Measurements from ENCODE around the gene SYT14. TPM values are rescaled to one million over a fixed set of nuclear protein-coding genes. Genes with fewer than 3 reads are reported as not detected.
"Not testable (repeated sequence)": the region's sequence is repeated elsewhere in the genome, so short reads cannot be mapped to it uniquely, and the experiment has no call there.

Gene SYT14
- total RNA-seq, 1 donor from 2014 or later: 0.03 TPM

- no peak overlapping the region for H3K27ac ChIP-seq
- H3K27me3 ChIP-seq: no peaks in the 10 kb centered on the region
- TF ChIP-seq CTCF (IDR thresholded peaks at IDR 0.05): no peak
- no peak overlapping the region for H3K4me3 ChIP-seq
- DNase-seq: no peak
- no peaks in the 10 kb centered on the region for H3K36me3 ChIP-seq
- ATAC-seq: no peak
- no peaks in the 10 kb centered on the region for H3K9me3 ChIP-seq
- H3K4me1 ChIP-seq: no peaks in the 10 kb centered on the region
- intact Hi-C loops (cut with DNase I): no loop called here
These were observed 155.4 kb downstream of the SYT14 start for GRCh38 chr1:210093461-210093860.

GRCh38 chr1:210098356-210098755, 160.3 kb downstream of the SYT14 start:
- no peak for TF ChIP-seq CTCF (IDR thresholded peaks at IDR 0.05)
- Histone ChIP-seq H3K4me1 (no peaks in the 10 kb centered on the region), H3K27ac (no peak overlapping the region), H3K9me3 (no peaks in the 10 kb centered on the region), H3K4me3 (no peak overlapping the region), H3K36me3 (no peaks in the 10 kb centered on the region), H3K27me3 (no peaks in the 10 kb centered on the region)
- intact Hi-C loops (cut with DNase I): no loop called here
- no peak for DNase-seq
- no peak for ATAC-seq

- intact Hi-C loops (cut with DNase I): no loop called here
- no peak for DNase-seq
- Histone ChIP-seq H3K27ac (no peak overlapping the region), H3K27me3 (no peaks in the 10 kb centered on the region), H3K9me3 (no peaks in the 10 kb centered on the region), H3K4me3 (no peak overlapping the region), H3K4me1 (no peaks in the 10 kb centered on the region), H3K36me3 (no peaks in the 10 kb centered on the region)
- TF ChIP-seq CTCF (IDR thresholded peaks at IDR 0.05): no peak
- no peak for ATAC-seq
These were observed 161.9 kb downstream of the SYT14 start for GRCh38 chr1:210099921-210100320.

- TF ChIP-seq CTCF (IDR thresholded peaks at IDR 0.05): no peak
- Histone ChIP-seq H3K9me3 (no peaks in the 10 kb centered on the region), H3K27me3 (no peaks in the 10 kb centered on the region), H3K4me3 (no peak overlapping the region), H3K4me1 (no peaks in the 10 kb centered on the region), H3K36me3 (no peaks in the 10 kb centered on the region), H3K27ac (no peak overlapping the region)
- DNase-seq (no peak), ATAC-seq (no peak)
- intact Hi-C loops (cut with DNase I): no loop called here
These were observed 166.1 kb downstream of the SYT14 start for GRCh38 chr1:210104103-210104502.

GRCh38 chr1:210112906-210113305, 174.9 kb downstream of the SYT14 start:
- H3K27ac ChIP-seq; H3K9me3 ChIP-seq; H3K4me3 ChIP-seq; intact Hi-C loops (cut with DNase I); H3K27me3 ChIP-seq; H3K4me1 ChIP-seq; ATAC-seq; H3K36me3 ChIP-seq: not testable (repeated sequence)
- peak; percentile 68 for DNase-seq

- no peak for TF ChIP-seq CTCF (IDR thresholded peaks at IDR 0.05)
These were observed 179.2 kb downstream of the SYT14 start for GRCh38 chr1:210117198-210117597.

More at GRCh38 chr1:210117198-210117597, 179.2 kb downstream of the SYT14 start:
- H3K36me3 ChIP-seq: no peaks in the 10 kb centered on the region
- H3K4me3 ChIP-seq: no peak overlapping the region
- intact Hi-C loops (cut with DNase I): no loop called here
- H3K9me3 ChIP-seq: no peaks in the 10 kb centered on the region
- no peaks in the 10 kb centered on the region for H3K4me1 ChIP-seq
- no peaks in the 10 kb centered on the region for H3K27me3 ChIP-seq
- DNase-seq (no peak), ATAC-seq (no peak)
- H3K27ac ChIP-seq: no peak overlapping the region

All from upper lobe of right lung (tissue), 1 donor.